Kidney (tissue), 14 donors: ENCODE data around the gene PRSS37. TPM values are rescaled to one million over a fixed set of nuclear protein-coding genes. Genes with fewer than 3 reads are reported as not detected.

Experiments
- DNase-seq, 5 donors: peaks; one replicate each; pipeline ENCODE4 v3.0.0-alpha.2; 2013 to 2020
- FAIRE-seq: peaks from 2 replicates; lab custom pipeline; 2012; peaks lifted over from hg19 to GRCh38; lab: Jason Lieb, UNC
- H3K27ac ChIP-seq, 2 donors: one replicate each; pipeline ENCODE4 v1.7.0; 2013; ENCODE audit warnings: low read depth in 2 of 2, low read length in 2 of 2, inconsistent platforms in 1 of 2
- H3K27me3 ChIP-seq: one replicate; pipeline ENCODE4 v1.7.1; 2013; ENCODE audit warnings: low read length, inconsistent platforms; ENCODE audit not compliant: control insufficient read depth, insufficient read depth
- H3K36me3 ChIP-seq, 3 donors: one replicate each; pipeline versions ENCODE4 v1.7.0 to v1.7.1; 2013; ENCODE audit warnings: low read length in 3 of 3, control low read depth in 1 of 3, inconsistent platforms in 1 of 3; ENCODE audit not compliant: insufficient read depth in 3 of 3, control insufficient read depth in 2 of 3
- H3K4me1 ChIP-seq, 3 donors: one replicate each; pipeline versions ENCODE4 v1.7.0 to v1.7.1; 2013; ENCODE audit warnings: low read length in 3 of 3, inconsistent platforms in 1 of 3, low read depth in 1 of 3; ENCODE audit not compliant: control insufficient read depth in 2 of 3, insufficient read depth in 2 of 3
- H3K4me3 ChIP-seq, 3 donors: one replicate each; pipeline versions ENCODE4 v1.7.0 to v1.8.1; 2013; ENCODE audit warnings: low read length in 3 of 3, control low read depth in 1 of 3, inconsistent platforms in 1 of 3
- H3K9ac ChIP-seq, 3 donors: one replicate each; pipeline versions ENCODE4 v1.7.0 to v1.7.1; 2013; ENCODE audit warnings: low read length in 3 of 3, control low read depth in 1 of 3, inconsistent platforms in 1 of 3
- H3K9me3 ChIP-seq, 3 donors: one replicate each; pipeline versions ENCODE4 v1.7.0 to v1.7.1; 2013; ENCODE audit warnings: low read length in 3 of 3, control low read depth in 1 of 3, inconsistent platforms in 1 of 3; ENCODE audit not compliant: control insufficient read depth in 2 of 3, insufficient read depth in 1 of 3
- intact Hi-C: fragments of 100-400 bp; cut with DNase I; formaldehyde crosslinking; loops from one replicate; pipeline ENCODE4 v1.11.1; 2022
- polyA plus RNA-seq: library from polyadenylated mRNA; stranded (reverse); fragments of 350-450 nt; fragmentation: Illumina TruSeq; extraction: RNeasy Lipid Tissue Mini Kit (QIAGEN cat#74804); gene quantifications from one replicate; pipeline ENCODE4 v1.2.3, GENCODE V29; 2014; ENCODE audit warnings: low read depth, low replicate concordance; ENCODE audit not compliant: insufficient read depth
- total RNA-seq: library from RNA; stranded (reverse); fragmentation: NEBNext Ultra II Directional; extraction: Animal tissue kit (Norgen Biotek cat#: 25700); gene quantifications from one replicate; pipeline ENCODE4 v1.2.1, GENCODE V29; 2021
- TF ChIP-seq, protein P1 (sequence below): IDR thresholded peaks from 3 replicates; pipeline ENCODE4 v1.5.1; 2012; ENCODE audit warnings: mild to moderate bottlenecking, moderate library complexity, borderline replicate concordance; ENCODE audit not compliant: insufficient read depth; ENCODE audit errors: extremely low read depth
- donor health status: control.
- donor health status: control.
- donor health status: control.
- donor health status: control.
- donor health status: control.
- donor health status: DM: yes; HTN: yes; CAD: no.
- donor health status: Normal renal cell carcinoma (clear cell type).

PRSS37 gene
- total and polyA plus RNA-seq, 2 donors from 2014 or later, result not detected

DNA sequence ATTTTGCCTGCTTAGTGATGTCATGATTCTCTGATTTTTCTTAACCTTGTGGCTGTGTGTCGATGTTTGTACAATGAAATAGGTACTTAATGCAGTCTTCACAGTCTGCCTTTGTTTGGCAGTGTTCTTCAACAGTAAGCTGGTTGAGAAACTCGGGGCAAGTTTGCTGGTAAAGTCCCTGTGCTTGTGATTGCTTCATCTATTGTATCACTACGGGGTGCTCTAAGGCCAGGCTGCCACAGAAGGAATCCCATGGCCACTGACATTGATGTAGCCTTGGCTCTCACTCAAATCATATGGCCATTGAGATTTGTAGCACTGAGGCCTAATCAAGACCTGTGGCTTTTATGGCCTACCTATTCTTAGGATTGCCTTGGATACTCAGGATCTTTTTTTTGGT is 33.5 kb upstream of the PRSS37 start:
- TF ChIP-seq, protein P1, sequence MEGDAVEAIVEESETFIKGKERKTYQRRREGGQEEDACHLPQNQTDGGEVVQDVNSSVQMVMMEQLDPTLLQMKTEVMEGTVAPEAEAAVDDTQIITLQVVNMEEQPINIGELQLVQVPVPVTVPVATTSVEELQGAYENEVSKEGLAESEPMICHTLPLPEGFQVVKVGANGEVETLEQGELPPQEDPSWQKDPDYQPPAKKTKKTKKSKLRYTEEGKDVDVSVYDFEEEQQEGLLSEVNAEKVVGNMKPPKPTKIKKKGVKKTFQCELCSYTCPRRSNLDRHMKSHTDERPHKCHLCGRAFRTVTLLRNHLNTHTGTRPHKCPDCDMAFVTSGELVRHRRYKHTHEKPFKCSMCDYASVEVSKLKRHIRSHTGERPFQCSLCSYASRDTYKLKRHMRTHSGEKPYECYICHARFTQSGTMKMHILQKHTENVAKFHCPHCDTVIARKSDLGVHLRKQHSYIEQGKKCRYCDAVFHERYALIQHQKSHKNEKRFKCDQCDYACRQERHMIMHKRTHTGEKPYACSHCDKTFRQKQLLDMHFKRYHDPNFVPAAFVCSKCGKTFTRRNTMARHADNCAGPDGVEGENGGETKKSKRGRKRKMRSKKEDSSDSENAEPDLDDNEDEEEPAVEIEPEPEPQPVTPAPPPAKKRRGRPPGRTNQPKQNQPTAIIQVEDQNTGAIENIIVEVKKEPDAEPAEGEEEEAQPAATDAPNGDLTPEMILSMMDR, result no peak
- no peak overlapping the region for H3K27ac ChIP-seq
- FAIRE-seq, result no peak
- no peaks in the 10 kb centered on the region for H3K9me3 ChIP-seq
- intact Hi-C loops, result no loop called here
- H3K9ac ChIP-seq, result no peak overlapping the region
- H3K4me1 ChIP-seq, result no peaks in the 10 kb centered on the region
- DNase-seq, result no peak
- H3K27me3 ChIP-seq, result no peaks in the 10 kb centered on the region
- H3K36me3 ChIP-seq, result no peaks in the 10 kb centered on the region
- no peak overlapping the region for H3K4me3 ChIP-seq

DNA sequence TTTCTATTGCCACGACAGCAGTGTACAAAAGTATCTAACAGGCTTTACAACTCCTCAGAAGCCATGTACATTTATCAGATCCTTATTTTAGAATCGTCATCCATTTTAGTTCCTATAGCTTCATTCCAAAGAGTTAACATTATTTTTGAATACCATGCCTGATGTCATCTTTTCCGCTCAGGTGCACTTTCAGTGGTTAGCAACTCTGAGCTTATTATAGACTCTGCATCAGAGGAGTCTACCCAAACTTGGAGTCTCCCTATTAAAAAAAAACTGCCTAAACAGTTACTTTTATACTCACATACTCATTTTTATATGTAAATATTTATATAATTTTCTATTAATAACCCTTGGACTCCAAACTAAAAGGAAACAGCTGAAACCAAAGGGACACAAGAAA is 31.6 kb upstream of the PRSS37 start:
- intact Hi-C loops, result no loop called here
- Histone ChIP-seq H3K36me3 (no peaks in the 10 kb centered on the region), H3K27ac (no peak overlapping the region), H3K27me3 (no peaks in the 10 kb centered on the region), H3K4me1 (no peaks in the 10 kb centered on the region), H3K9me3 (no peaks in the 10 kb centered on the region), H3K4me3 (no peak overlapping the region), H3K9ac (no peak overlapping the region)
- no peak for FAIRE-seq
- TF ChIP-seq, protein P1, result no peak
- no peak for DNase-seq

DNA sequence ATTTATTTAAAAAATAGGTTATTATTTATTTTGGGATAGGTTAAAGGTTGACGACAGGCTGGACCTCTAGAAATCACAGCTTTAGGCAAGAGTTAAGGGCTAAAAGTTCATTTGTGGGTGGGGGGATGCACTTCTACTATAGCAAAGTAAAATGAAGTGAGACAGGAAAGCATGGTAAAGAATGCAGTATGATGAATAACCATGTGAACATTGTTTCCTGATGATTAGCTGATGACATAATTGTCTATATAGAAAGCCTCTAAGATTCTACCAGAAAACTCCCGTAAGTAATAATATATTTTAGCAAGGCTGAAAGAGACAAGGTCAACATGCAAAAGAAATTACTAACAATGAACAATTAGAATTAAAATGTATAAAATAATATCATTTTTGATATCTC is 25.7 kb upstream of the PRSS37 start:
- H3K4me1 ChIP-seq, result no peaks in the 10 kb centered on the region
- no peak overlapping the region for H3K9ac ChIP-seq
- intact Hi-C loops, result no loop called here
- H3K27me3 ChIP-seq, result no peaks in the 10 kb centered on the region
- H3K27ac ChIP-seq, result no peak overlapping the region
- TF ChIP-seq, protein P1, result no peak
- no peaks in the 10 kb centered on the region for H3K9me3 ChIP-seq
- H3K4me3 ChIP-seq, result no peak overlapping the region
- no peaks in the 10 kb centered on the region for H3K36me3 ChIP-seq
- no peak for DNase-seq
- no peak for FAIRE-seq

DNA sequence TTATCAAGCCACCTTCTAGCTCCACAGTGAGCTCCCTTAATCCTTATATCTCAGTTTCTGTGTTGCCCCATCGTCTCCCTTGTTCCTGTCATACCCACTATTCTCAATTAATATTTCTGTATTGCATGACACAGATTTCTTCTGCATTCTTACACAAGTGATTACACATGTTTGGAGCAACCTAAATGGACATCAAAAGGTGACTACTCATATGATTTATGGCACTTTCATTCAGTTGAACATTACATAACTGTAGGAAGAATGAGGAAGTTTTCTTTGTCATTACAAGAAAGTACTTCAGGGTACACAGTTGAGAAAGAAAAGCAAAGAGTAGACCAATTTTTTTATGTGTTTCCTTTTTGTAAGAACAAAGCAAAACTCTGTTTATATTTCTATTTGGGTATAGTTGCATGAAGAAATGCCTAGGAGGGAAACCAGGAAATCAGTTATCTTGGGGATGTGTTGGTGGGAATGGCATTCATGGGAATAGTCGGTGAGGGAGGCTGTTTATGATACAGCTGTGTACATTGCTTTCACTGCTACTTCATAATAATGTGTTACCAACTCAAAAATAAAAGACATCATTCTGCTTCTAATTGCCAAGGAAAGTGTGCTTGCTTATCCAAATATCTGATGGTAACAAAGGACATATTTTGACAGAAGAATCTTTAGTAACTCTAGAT is 23.6 kb upstream of the PRSS37 start:
- intact Hi-C loops, result no loop called here
- no peak for DNase-seq
- no peak overlapping the region for H3K9ac ChIP-seq
- no peak overlapping the region for H3K27ac ChIP-seq
- FAIRE-seq, result no peak
- H3K27me3 ChIP-seq, result no peaks in the 10 kb centered on the region
- H3K4me3 ChIP-seq, result no peak overlapping the region
- no peaks in the 10 kb centered on the region for H3K36me3 ChIP-seq
- no peaks in the 10 kb centered on the region for H3K9me3 ChIP-seq
- TF ChIP-seq, protein P1, result no peak
- no peaks in the 10 kb centered on the region for H3K4me1 ChIP-seq
